NB4 (cell line): ENCODE measurements around the gene POLR3E.

ENCODE experiments used
- DNase-seq: peaks from one replicate; pipeline ENCODE4 v3.0.0; 2010; ENCODE audit warnings: low read depth
- H3K4me3 ChIP-seq: one replicate; pipeline ENCODE4 v1.5.1; 2011; ENCODE audit warnings: mild to moderate bottlenecking, low read depth, low read length, moderate library complexity
- MYC ChIP-seq: IDR thresholded peaks from 2 replicates; pipeline ENCODE4 v1.6.1; 2011; ENCODE audit warnings: low read depth, low read length
- POLR2A ChIP-seq: IDR thresholded peaks from 2 replicates; pipeline ENCODE4 v1.6.1; 2011; ENCODE audit warnings: mild to moderate bottlenecking; ENCODE audit not compliant: insufficient read length; ENCODE audit errors: extremely low read depth
- TF ChIP-seq, protein P1 (sequence below): IDR thresholded peaks from one replicate; pipeline ENCODE4 v1.5.1; 2012; ENCODE audit warnings: low read depth, low read length
- TF ChIP-seq, protein P2 (sequence below): IDR thresholded peaks from 2 replicates; pipeline ENCODE4 v1.6.1; 2011; ENCODE audit warnings: low read depth, low read length

Gene POLR3E

DNA sequence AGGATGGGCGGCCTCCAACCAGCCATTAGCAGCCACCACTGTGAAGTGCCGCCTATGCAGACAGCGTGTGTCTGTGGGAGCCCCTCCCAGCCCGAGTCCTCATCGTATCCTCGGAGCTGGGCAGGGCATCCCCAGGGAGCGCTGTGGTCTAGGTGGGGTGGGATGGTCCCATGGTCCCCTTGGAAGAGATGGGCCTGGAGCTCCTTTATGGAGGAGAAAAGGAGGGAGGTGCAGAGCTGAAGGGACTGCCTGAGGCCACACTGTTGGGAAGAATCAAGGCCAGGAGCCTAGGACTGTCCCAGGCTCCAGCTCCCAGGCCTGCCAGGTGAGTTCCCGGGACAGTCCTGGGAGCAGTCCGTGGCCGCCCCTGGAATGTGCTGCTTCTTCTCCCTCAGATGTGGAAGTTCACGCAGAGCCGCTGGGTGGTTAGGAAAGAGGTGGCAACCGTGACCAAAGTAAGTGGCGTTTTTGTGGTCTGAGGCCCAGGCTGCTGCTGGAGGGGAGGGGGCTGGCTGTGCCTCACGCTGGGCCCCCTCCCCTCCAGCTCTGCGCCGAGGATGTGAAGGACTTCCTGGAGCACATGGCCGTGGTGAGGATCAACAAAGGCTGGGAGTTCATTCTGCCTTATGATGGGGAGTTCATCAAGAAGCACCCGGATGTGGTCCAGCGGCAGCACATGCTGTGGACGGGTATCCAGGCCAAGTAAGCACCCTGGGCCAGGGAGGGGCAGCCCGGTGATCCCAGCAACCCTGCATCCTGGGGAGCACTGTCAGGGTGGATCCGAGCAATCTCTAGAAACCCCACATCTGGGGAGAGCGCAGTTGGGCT is 27.0 kb downstream of the POLR3E start:
- DNase-seq, result no peak
- TF ChIP-seq, protein P1, sequence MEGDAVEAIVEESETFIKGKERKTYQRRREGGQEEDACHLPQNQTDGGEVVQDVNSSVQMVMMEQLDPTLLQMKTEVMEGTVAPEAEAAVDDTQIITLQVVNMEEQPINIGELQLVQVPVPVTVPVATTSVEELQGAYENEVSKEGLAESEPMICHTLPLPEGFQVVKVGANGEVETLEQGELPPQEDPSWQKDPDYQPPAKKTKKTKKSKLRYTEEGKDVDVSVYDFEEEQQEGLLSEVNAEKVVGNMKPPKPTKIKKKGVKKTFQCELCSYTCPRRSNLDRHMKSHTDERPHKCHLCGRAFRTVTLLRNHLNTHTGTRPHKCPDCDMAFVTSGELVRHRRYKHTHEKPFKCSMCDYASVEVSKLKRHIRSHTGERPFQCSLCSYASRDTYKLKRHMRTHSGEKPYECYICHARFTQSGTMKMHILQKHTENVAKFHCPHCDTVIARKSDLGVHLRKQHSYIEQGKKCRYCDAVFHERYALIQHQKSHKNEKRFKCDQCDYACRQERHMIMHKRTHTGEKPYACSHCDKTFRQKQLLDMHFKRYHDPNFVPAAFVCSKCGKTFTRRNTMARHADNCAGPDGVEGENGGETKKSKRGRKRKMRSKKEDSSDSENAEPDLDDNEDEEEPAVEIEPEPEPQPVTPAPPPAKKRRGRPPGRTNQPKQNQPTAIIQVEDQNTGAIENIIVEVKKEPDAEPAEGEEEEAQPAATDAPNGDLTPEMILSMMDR, result no peak
- TF ChIP-seq, protein P2, sequence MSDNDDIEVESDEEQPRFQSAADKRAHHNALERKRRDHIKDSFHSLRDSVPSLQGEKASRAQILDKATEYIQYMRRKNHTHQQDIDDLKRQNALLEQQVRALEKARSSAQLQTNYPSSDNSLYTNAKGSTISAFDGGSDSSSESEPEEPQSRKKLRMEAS, result no peak
- TF ChIP-seq MYC (no peak), POLR2A (no peak)
- H3K4me3 ChIP-seq, result no peak overlapping the region

DNA sequence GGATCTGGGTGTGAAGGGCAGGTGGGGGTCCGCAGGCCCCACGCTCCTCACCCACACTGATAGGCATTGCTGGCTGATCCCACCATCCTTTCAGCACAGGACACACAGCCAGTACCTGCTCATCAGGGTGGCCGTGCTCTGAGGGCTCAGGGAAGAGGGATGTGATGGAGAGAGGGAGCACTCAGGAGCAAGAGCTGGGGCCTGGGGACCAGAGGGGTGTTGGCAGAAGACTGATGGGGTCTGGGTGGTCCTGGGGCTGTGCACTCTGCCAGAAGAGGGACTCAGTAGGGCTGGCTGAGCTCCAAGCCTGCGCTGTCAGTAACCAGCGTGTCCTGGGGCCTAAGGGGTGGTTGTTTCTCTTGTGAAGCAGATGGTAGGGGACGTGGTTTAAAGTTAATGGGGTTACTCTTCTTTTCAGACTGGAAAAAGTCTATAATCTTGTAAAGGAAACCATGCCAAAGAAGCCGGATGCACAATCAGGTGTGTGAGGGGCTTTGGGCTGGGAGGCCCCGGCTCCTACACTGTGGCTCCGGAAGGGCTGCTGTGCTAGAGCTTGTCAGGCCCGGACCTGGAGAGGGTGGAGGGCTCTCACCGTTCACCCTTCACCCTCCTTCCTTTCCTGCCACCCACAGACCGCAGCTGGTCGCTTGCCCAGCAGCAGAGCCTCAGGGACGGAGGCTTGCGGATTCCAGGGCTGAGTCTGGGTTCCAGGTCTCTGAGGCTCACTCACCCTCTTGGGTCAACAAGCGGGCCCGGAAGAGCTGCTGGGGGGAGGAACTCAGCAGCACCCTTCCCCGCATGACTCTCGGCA is 27.8 kb downstream of the POLR3E start:
- no peak overlapping the region for H3K4me3 ChIP-seq
- TF ChIP-seq, protein P2, result no peak
- TF ChIP-seq, protein P1, result no peak
- no peak for TF ChIP-seq POLR2A
- TF ChIP-seq MYC, result no peak
- peak; percentile 38 for DNase-seq

DNA sequence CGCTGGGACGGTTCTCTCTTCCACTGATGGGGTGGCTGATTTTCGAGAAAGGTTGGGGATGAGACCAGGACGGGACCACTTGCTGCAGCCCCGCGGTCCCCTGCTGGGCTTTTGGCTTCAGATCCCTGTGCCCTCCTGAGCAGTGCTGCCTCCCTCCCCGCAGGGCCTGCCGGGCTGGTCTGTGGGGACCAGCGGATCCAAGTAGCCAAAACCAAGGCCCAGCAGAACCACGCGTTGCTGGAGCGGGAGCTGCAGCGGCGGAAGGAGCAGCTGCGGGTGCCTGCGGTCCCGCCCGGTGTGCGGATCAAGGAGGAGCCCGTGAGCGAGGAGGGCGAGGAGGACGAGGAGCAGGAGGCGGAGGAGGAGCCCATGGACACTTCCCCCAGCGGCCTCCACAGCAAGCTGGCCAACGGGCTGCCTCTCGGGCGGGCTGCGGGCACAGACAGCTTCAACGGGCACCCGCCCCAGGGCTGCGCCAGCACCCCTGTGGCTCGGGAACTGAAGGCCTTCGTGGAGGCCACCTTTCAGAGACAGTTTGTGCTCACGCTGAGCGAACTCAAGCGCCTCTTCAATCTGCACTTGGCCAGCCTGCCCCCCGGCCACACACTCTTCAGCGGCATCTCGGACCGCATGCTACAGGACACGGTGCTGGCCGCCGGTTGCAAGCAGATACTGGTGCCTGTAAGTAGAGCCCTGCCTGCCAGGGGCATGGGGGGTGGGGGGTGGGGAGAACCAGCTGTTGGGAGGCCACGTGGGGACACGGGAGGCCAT is 28.6 kb downstream of the POLR3E start:
- DNase-seq, result peak; percentile 21
- no peak overlapping the region for H3K4me3 ChIP-seq
- TF ChIP-seq, protein P2, result no peak
- TF ChIP-seq, protein P1, result no peak
- TF ChIP-seq MYC, result no peak
- no peak for TF ChIP-seq POLR2A

DNA sequence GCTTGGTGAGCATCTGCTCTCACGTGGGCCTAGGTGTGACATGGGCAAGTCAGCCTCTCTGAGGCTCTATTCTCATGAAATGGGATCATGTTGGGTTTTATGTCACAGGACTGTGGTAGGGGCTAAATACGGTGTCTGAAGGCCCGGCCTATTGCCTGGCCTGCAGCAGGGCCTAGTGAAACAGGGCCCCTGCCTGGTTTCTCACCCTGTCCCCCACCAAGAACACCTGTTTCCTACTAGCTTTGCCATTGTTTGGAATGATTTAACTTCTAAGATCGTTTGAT is 29.1 kb downstream of the POLR3E start:
- no peak for DNase-seq

More for the DNA sequence above, 29.1 kb downstream of the POLR3E start:
- TF ChIP-seq MYC, result no peak
- TF ChIP-seq POLR2A, result no peak
- TF ChIP-seq, protein P2, result no peak
- TF ChIP-seq, protein P1, result no peak
- no peak overlapping the region for H3K4me3 ChIP-seq
